22Rv1 (cell line): Measurements from ENCODE around the gene PRKCE.

ENCODE experiments used
- H3K27ac ChIP-seq: fragments of 450-650 bp; 2 replicates; pipeline ENCODE4 v1.5.1; 2017
- ZFX ChIP-seq: fragments of 450-650 bp; IDR thresholded peaks from 2 replicates; pipeline ENCODE4 v1.6.1; 2017; ENCODE audit warnings: antibody characterized with exemption, borderline replicate concordance
- TF ChIP-seq, protein P1 (sequence below): fragments of 450-650 bp; IDR thresholded peaks from 2 replicates; pipeline ENCODE4 v1.5.1; 2017; ENCODE audit warnings: mild to moderate bottlenecking

PRKCE gene

DNA sequence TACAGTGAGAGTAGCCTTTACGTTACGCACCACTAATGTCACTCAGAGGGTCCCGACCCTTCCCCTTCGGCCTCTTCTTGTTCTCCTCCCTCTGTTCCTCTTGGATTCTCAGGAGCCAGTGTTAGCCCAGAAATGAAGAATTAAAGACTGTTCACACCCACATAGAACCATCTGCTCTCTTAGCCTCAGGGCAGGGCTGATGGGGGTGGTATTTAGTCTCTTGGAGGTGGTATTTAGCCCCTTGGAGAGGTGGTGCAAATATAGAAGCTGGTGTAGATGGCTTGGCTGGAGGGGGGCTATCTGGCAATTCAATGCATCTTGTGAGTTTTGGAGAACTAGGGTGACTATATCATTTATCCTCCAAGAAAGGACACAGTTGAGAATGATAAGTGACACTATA is 286.5 kb downstream of the PRKCE start:
- no peak for TF ChIP-seq ZFX
- TF ChIP-seq, protein P1, sequence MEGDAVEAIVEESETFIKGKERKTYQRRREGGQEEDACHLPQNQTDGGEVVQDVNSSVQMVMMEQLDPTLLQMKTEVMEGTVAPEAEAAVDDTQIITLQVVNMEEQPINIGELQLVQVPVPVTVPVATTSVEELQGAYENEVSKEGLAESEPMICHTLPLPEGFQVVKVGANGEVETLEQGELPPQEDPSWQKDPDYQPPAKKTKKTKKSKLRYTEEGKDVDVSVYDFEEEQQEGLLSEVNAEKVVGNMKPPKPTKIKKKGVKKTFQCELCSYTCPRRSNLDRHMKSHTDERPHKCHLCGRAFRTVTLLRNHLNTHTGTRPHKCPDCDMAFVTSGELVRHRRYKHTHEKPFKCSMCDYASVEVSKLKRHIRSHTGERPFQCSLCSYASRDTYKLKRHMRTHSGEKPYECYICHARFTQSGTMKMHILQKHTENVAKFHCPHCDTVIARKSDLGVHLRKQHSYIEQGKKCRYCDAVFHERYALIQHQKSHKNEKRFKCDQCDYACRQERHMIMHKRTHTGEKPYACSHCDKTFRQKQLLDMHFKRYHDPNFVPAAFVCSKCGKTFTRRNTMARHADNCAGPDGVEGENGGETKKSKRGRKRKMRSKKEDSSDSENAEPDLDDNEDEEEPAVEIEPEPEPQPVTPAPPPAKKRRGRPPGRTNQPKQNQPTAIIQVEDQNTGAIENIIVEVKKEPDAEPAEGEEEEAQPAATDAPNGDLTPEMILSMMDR = no peak
- no peak overlapping the region for H3K27ac ChIP-seq

DNA sequence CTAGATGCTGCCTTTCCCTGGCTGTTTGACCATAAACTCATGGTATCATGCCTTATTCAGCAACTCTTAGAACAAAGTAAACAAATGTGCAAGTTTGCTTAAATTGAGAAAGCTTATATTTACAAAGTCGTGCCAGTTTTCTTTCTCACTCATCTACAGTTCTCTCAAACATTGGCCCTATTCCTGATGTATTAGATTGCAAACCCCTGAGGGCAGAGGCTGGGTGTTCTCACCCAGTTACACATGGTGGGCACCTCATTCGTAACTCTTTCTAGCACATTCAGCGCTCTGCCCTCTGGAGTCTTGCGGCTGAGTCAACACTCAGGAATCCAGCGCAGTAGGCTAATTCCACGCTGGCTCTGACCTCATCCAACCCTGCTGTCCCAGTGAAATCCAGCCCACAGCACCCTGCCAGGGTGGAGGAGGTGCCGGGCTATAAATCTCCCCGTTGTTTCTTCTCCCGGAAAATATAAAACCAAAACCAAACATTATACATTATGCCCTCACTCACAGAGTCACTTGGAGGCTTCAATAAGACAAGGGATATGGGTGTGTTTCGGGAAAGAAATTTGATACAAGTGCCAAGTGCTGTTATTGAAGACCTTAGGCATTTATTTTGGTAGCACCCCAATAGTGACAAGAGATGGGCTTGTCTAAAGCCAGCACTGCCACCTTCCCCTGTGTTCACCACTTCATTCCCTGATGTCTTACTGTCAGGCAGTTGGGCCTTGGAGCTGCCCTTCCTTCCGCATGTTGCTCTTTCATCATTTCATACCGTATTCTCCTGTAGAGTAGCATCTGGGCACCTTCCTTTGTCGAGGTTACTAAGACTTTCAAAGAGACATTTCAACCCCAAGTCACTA is 287.4 kb downstream of the PRKCE start:
- no peak for TF ChIP-seq ZFX
- TF ChIP-seq, protein P1 = no peak
- H3K27ac ChIP-seq = no peak overlapping the region

DNA sequence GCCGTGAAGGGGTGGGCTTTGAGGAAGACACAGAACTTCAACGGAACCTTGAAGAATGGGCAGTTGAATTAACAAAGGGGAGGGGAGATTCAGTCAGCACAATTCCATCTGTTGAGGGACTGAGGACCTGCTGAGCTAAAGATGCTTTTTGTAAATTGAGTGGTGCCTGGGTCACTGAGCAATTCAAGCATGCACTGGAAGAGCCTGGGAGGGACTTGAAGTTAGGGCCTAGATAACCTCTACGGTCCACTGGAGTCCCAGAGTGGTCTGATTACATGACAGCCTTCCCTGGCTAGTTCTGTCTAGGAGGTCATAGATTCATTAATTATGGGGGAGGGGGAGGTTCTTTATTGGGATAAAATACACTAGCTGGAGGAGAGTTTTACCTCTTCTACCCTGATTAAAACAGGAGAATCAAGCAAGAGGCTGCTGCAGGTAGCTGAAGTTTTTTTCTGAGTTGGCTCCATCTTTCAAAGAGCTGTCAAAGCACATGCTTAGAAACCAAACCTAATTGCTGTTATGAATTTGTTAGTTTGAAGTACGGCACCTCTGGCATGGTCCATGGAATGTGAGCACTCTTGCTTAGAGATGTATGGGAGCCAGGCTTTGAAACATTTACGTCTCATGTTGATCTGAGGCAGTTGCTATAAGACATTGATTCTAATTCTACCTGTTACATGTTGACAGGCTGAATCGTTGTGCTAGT is 290.2 kb downstream of the PRKCE start:
- H3K27ac ChIP-seq = no peak overlapping the region

DNA sequence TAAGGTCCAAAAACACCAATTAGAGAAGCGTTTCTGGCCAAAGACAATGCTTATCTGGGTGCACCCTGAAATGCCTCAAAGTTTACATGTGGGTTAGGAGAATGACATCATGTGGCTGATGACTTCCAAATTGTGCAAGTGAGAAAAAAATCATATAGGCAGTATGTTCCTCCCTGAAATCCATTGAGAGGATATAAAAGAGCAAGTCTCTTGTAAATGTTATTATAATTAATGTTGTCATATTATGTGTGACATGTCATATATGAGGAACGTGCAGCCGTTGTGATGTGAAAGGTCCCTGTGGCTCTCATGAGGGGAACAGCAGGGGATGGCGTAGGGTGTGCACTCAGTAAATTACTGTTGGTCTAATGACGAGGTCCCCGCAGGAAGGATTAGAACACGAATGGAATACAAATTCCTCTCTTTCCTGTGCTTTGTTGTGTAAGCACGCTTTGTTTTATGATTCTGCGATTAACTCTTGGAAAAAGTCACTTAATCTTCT is 290.8 kb downstream of the PRKCE start:
- no peak overlapping the region for H3K27ac ChIP-seq
- TF ChIP-seq ZFX = no peak
- TF ChIP-seq, protein P1 = no peak

More for the DNA sequence above, 290.2 kb downstream of the PRKCE start:
- TF ChIP-seq ZFX = no peak
- TF ChIP-seq, protein P1 = no peak

DNA sequence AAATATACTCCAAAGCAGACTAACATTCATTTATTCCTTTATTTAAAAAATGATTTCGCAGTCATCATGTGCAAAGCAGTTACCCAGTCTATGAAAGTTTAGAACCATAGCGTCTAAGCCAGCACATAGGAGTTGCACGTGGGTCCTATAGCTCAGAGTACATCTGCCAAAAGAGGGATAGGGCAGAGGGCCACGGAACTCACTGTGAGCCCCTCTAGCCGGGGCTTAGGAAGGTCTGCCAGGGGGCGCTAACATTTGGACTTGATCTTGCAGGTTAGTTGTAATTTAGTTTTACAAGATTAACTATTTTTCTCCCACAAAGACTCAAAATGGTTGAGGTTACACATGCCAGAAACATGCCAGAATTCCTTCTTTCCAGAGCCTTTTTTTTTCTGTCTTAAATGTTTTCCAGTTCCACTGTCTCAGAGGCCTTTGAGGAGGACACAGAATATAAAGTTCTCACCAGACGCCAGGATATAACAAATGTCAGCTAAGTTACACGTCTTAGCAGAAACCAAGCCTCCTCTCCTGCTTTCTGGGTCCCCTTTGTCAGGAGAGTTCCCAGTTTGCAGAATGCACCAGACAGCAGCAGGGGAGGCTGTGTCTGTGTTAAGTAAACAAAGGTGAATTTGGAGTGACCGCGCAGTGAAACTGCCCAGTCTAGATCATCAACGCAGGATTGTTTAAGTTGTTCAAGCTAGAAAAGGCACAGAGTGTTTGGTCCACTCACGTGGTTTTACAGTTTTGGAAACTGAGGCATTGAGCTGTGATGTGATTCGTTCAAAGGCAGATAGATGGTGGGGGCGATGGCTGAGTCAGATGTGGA is 292.0 kb downstream of the PRKCE start:
- no peak overlapping the region for H3K27ac ChIP-seq
- TF ChIP-seq ZFX = no peak
- TF ChIP-seq, protein P1 = no peak

DNA sequence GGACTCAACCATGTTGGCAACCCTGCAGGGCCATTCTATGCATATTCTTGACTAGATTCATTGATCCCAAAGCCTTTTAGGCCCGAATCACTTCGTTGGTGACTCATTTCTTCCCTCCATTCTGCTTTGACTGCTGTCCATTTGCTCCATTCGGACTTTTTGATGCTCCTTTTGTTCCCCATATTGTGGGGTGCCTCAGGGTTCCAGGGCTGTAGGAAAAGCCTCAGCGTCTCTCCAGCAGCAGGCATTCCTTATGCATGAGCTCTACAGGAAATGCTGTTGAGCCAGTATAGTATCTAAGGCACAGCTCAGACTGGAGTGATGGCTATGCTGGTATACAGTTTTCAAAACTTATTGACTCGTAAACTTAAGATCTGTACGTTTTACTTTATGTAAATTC is 292.6 kb downstream of the PRKCE start:
- no peak overlapping the region for H3K27ac ChIP-seq
- TF ChIP-seq, protein P1 = no peak
- TF ChIP-seq ZFX = no peak
